ENCODE measurements around the gene FAM168A. TPM values are rescaled to one million over a fixed set of nuclear protein-coding genes. Genes with fewer than 3 reads are reported as not detected.
"Not testable (repeated sequence)": the region's sequence is repeated elsewhere in the genome, so short reads cannot be mapped to it uniquely, and the experiment has no call there.

The FAM168A gene
- total RNA-seq, 1 donor from 2014 or later, result 31.0 TPM

GRCh38 chr11:73584831-73585230 lies 13.1 kb downstream of the FAM168A start:
- DNase-seq (no peak), ATAC-seq (no peak)
- Histone ChIP-seq H3K27ac (no peak overlapping the region), H3K36me3 (peaks cover 4% of the 10 kb centered on the region), H3K4me1 (no peaks in the 10 kb centered on the region), H3K9me3 (no peaks in the 10 kb centered on the region), H3K27me3 (ENCODE audit: low read depth) (no peaks in the 10 kb centered on the region), H3K4me3 (no peak overlapping the region)
- TF ChIP-seq CTCF (IDR thresholded peaks at IDR 0.05), result no peak
- intact Hi-C loops (cut with DNase I), result no loop called here

- H3K9me3 ChIP-seq, result no peaks in the 10 kb centered on the region
- intact Hi-C loops (cut with DNase I), result no loop called here
- TF ChIP-seq CTCF (IDR thresholded peaks at IDR 0.05), result no peak
- H3K4me3 ChIP-seq, result no peak overlapping the region
- no peak for ATAC-seq
- no peak for DNase-seq
- peaks cover 4% of the 10 kb centered on the region for H3K36me3 ChIP-seq
- H3K27me3 ChIP-seq (ENCODE audit: low read depth), result no peaks in the 10 kb centered on the region
- H3K27ac ChIP-seq, result no peak overlapping the region
- no peaks in the 10 kb centered on the region for H3K4me1 ChIP-seq
Observed at GRCh38 chr11:73582653-73583052, 15.3 kb downstream of the FAM168A start.

GRCh38 chr11:73580749-73581148 lies 17.2 kb downstream of the FAM168A start:
- H3K27me3 ChIP-seq (ENCODE audit: low read depth); intact Hi-C loops (cut with DNase I); H3K36me3 ChIP-seq; H3K9me3 ChIP-seq; H3K4me1 ChIP-seq; H3K27ac ChIP-seq; DNase-seq; ATAC-seq; H3K4me3 ChIP-seq: not testable (repeated sequence)

- H3K4me1 ChIP-seq, result no peaks in the 10 kb centered on the region
- DNase-seq, result no peak
- no peak for ATAC-seq
- H3K27me3 ChIP-seq (ENCODE audit: low read depth), result no peaks in the 10 kb centered on the region
- H3K36me3 ChIP-seq, result peaks cover 4% of the 10 kb centered on the region
- intact Hi-C loops (cut with DNase I), result no loop called here
- no peaks in the 10 kb centered on the region for H3K9me3 ChIP-seq
- no peak overlapping the region for H3K27ac ChIP-seq
- TF ChIP-seq CTCF (IDR thresholded peaks at IDR 0.05), result no peak
- no peak overlapping the region for H3K4me3 ChIP-seq
Observed at GRCh38 chr11:73579641-73580434, 18.1 kb downstream of the FAM168A start.

GRCh38 chr11:73578592-73579185 lies 19.2 kb downstream of the FAM168A start:
- H3K4me3 ChIP-seq, result no peak overlapping the region
- H3K27ac ChIP-seq, result no peak overlapping the region
- H3K9me3 ChIP-seq, result no peaks in the 10 kb centered on the region
- H3K36me3 ChIP-seq, result peaks cover 4% of the 10 kb centered on the region
- H3K4me1 ChIP-seq, result no peaks in the 10 kb centered on the region
- H3K27me3 ChIP-seq (ENCODE audit: low read depth), result no peaks in the 10 kb centered on the region
- intact Hi-C loops (cut with DNase I), result no loop called here
- no peak for ATAC-seq
- no peak for DNase-seq
- no peak for TF ChIP-seq CTCF (IDR thresholded peaks at IDR 0.05)

DNA sequence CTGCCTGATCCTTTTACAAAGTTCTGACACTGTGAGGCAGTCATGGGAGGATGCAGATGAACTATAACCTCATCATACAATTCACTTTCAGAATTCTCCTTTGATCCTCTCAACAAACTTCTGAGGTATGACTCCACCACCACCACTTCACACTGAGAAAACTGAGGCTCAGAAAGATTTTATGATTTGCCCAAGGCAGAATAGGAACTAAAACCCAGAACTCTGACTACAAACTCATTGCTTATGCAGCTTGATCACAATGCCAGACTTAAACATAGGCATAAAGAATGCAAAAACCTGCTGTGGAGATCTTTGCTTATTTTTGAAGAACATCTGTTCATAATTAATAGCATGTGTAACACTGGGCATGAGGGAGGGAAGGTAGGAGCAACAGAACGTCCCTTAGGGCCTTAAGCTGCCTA lies 20.4 kb downstream of the FAM168A start:
- Histone ChIP-seq H3K4me3 (no peak overlapping the region), H3K36me3 (peaks cover 4% of the 10 kb centered on the region), H3K27ac (no peak overlapping the region), H3K9me3 (no peaks in the 10 kb centered on the region), H3K27me3 (ENCODE audit: low read depth) (no peaks in the 10 kb centered on the region), H3K4me1 (no peaks in the 10 kb centered on the region)
- no peak for TF ChIP-seq CTCF (IDR thresholded peaks at IDR 0.05)
- DNase-seq (no peak), ATAC-seq (no peak)
- intact Hi-C loops (cut with DNase I), result no loop called here
